ENCODE results near the gene CTIF.

- TF ChIP-seq, protein P1, sequence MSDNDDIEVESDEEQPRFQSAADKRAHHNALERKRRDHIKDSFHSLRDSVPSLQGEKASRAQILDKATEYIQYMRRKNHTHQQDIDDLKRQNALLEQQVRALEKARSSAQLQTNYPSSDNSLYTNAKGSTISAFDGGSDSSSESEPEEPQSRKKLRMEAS (IDR thresholded peaks at IDR 0.05) = no peak
- TF ChIP-seq EP300 (IDR thresholded peaks at IDR 0.05; ENCODE audit: borderline replicate concordance) = no peak
- TF ChIP-seq TAF1 (IDR thresholded peaks at IDR 0.05; ENCODE audit: low read depth) = no peak
- TF ChIP-seq, protein P2, sequence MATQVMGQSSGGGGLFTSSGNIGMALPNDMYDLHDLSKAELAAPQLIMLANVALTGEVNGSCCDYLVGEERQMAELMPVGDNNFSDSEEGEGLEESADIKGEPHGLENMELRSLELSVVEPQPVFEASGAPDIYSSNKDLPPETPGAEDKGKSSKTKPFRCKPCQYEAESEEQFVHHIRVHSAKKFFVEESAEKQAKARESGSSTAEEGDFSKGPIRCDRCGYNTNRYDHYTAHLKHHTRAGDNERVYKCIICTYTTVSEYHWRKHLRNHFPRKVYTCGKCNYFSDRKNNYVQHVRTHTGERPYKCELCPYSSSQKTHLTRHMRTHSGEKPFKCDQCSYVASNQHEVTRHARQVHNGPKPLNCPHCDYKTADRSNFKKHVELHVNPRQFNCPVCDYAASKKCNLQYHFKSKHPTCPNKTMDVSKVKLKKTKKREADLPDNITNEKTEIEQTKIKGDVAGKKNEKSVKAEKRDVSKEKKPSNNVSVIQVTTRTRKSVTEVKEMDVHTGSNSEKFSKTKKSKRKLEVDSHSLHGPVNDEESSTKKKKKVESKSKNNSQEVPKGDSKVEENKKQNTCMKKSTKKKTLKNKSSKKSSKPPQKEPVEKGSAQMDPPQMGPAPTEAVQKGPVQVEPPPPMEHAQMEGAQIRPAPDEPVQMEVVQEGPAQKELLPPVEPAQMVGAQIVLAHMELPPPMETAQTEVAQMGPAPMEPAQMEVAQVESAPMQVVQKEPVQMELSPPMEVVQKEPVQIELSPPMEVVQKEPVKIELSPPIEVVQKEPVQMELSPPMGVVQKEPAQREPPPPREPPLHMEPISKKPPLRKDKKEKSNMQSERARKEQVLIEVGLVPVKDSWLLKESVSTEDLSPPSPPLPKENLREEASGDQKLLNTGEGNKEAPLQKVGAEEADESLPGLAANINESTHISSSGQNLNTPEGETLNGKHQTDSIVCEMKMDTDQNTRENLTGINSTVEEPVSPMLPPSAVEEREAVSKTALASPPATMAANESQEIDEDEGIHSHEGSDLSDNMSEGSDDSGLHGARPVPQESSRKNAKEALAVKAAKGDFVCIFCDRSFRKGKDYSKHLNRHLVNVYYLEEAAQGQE (IDR thresholded peaks at IDR 0.05; ENCODE audit: low read depth) = no peak
- TF ChIP-seq RAD21 (IDR thresholded peaks at IDR 0.05; ENCODE audit: low read depth) = no peak
- no peak for TF ChIP-seq YY1 (IDR thresholded peaks at IDR 0.05; ENCODE audit: low read depth)
- no peak for TF ChIP-seq CREB1 (IDR thresholded peaks at IDR 0.05; ENCODE audit: low read depth)
- TF ChIP-seq TCF12 (IDR thresholded peaks at IDR 0.05; ENCODE audit: low read depth) = no peak
Observed at GRCh38 chr18:48673456-48673852, 134.6 kb downstream of the CTIF start.
